Measurements from ENCODE around the gene RDH14. TPM values are rescaled to one million over a fixed set of nuclear protein-coding genes. Genes with fewer than 3 reads are reported as not detected.

RDH14 gene
- total RNA-seq, 2 donors from 2014 or later: 8.7 to 10.1 TPM

GRCh38 chr2:18506883-18507509 lies 53.5 kb downstream of the RDH14 start:
- ATAC-seq (no peak), DNase-seq (no peak)
- Mint-ChIP-seq H3K27ac (no peak overlapping the region), H3K36me3 (ENCODE audit: low read depth) (no peaks in the 10 kb centered on the region), H3K4me1 (peaks cover 2% of the 10 kb centered on the region), H3K4me3 (no peak overlapping the region), H3K27me3 (peaks cover 53% of the 10 kb centered on the region)
- H3K9me3 ChIP-seq (ENCODE audit: control insufficient read depth, low read length, poor library complexity, severe bottlenecking): no peaks in the 10 kb centered on the region

DNA sequence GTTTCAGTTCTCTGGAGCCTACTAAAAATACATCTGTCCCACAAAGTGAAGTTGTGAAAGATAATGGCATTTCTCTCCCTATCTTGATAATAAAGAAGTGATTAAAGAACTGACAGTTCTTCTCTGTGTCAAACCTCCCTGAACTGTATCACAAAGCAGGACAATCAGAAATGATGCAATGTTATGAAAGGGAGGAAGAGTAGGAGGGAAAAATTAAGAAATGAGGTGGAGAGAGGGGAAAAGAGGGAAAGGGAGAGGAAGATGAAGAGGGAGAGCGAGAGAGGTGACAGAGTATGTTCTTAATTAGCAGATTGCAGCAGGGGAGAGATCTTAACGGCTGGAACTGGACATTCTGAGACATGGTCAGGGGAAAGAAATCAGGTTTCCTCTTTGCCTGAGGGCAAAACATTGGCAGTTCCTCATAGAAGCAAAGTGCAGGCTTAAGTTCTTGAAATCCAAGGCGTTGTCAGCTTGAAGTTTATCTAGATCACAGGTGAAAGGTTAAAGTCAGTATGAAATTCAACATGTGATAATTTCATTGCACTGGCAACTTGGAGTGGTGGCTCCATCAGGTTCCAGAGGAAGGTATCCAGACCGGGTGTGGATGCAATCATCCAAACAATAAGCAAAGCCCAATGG lies 54.6 kb downstream of the RDH14 start:
- no peaks in the 10 kb centered on the region for H3K9me3 ChIP-seq (ENCODE audit: control insufficient read depth, low read length, poor library complexity, severe bottlenecking)
- Mint-ChIP-seq H3K36me3 (ENCODE audit: low read depth) (no peaks in the 10 kb centered on the region), H3K27me3 (peaks cover 46% of the 10 kb centered on the region), H3K4me1 (peaks cover 2% of the 10 kb centered on the region), H3K27ac (no peak overlapping the region), H3K4me3 (no peak overlapping the region)
- DNase-seq (no peak), ATAC-seq (no peak)

Other genes with a start within 250 kb of the RDH14 start
- gene NT5C1B, start 28.9 kb upstream of the RDH14 start, total RNA-seq: not detected